CD4-positive, alpha-beta T cell (primary cell): ENCODE measurements around the gene OPA3. TPM values are rescaled to one million over a fixed set of nuclear protein-coding genes. Genes with fewer than 3 reads are reported as not detected.
"Not testable (repeated sequence)": the region's sequence is repeated elsewhere in the genome, so short reads cannot be mapped to it uniquely, and the experiment has no call there.

Source experiments
- ATAC-seq: fragments of 200-7000 bp; cut with Tn5 transposase; one replicate; pipeline ENCODE4 v1.10.0; 2022; ENCODE audit warnings: mild to moderate bottlenecking; ENCODE audit not compliant: poor library complexity
- CTCF ChIA-PET: fragments of 350-600 bp; sonication (Branson Sonifier 250); formaldehyde crosslinking; loops from one replicate; lab custom pipeline; 2021; ENCODE audit warnings: antibody characterized with exemption, inconsistent platforms; lab: Charles Lee
- POLR2A ChIA-PET: fragments of 350-600 bp; sonication (Branson Sonifier 250); formaldehyde crosslinking; loops from one replicate; lab custom pipeline; 2021; ENCODE audit warnings: antibody characterized with exemption, inconsistent platforms; lab: Charles Lee
- DNase-seq, 14 experiments: peaks; one replicate each; pipeline ENCODE4 v3.0.0-alpha.2; 2013 to 2020; ENCODE audit warnings: mixed read lengths in 2 of 14
- H3K27ac ChIP-seq, 2 donors: one replicate each; pipeline versions ENCODE4 v1.5.1 to v1.7.0; 2013; ENCODE audit warnings: low read length in 2 of 2, low read depth in 1 of 2, mild to moderate bottlenecking in 1 of 2
- H3K27me3 ChIP-seq, 2 experiments: 1 replicate in 1 of 2; 2 replicates in 1 of 2; pipeline versions ENCODE4 v1.6.1 to v1.7.0; 2013; ENCODE audit warnings: low read length in 2 of 2, control low read depth in 1 of 2, mild to moderate bottlenecking in 1 of 2, moderate library complexity in 1 of 2; ENCODE audit not compliant: insufficient read depth in 2 of 2, control insufficient read depth in 1 of 2
- H3K36me3 ChIP-seq: one replicate; pipeline ENCODE4 v1.6.1; 2013; ENCODE audit warnings: low read length, control low read depth; ENCODE audit not compliant: insufficient read depth
- H3K4me1 ChIP-seq: one replicate; pipeline ENCODE4 v1.6.1; 2013; ENCODE audit warnings: low read length, control low read depth; ENCODE audit not compliant: insufficient read depth
- H3K4me3 ChIP-seq: one replicate; pipeline ENCODE4 v1.5.1; 2013; ENCODE audit warnings: mild to moderate bottlenecking, low read length, moderate library complexity
- H3K9me3 ChIP-seq, 2 experiments: 1 replicate in 1 of 2; 2 replicates in 1 of 2; pipeline versions ENCODE4 v1.6.1 to v1.7.0; 2013; ENCODE audit warnings: low read length in 2 of 2, mild to moderate bottlenecking in 2 of 2, control low read depth in 1 of 2, moderate library complexity in 1 of 2; ENCODE audit not compliant: control insufficient read depth in 1 of 2, insufficient read depth in 1 of 2
- H3K27ac Mint-ChIP-seq: one replicate; pipeline ENCODE4 v1.8.0; 2020; ENCODE audit warnings: mixed read lengths
- H3K27me3 Mint-ChIP-seq: one replicate; pipeline ENCODE4 v1.8.0; 2021; ENCODE audit warnings: mixed read lengths
- H3K36me3 Mint-ChIP-seq: one replicate; pipeline ENCODE4 v1.8.0; 2021; ENCODE audit warnings: low read depth, mixed read lengths
- H3K4me1 Mint-ChIP-seq: one replicate; pipeline ENCODE4 v1.8.0; 2021; ENCODE audit warnings: low read depth, mixed read lengths
- H3K4me3 Mint-ChIP-seq: one replicate; pipeline ENCODE4 v1.8.0; 2020; ENCODE audit warnings: mild to moderate bottlenecking, mixed read lengths
- H3K9me3 Mint-ChIP-seq: one replicate; pipeline ENCODE4 v1.8.0; 2020; ENCODE audit warnings: mixed read lengths
- intact Hi-C, 2 experiments: fragments of 100-400 bp; cut with DNase I in 1 of 2; cut with micrococcal nuclease in 1 of 2; formaldehyde crosslinking; loops; one replicate each; pipeline versions ENCODE4 v1.15.1 to v1.9.0; 2023 to 2025; cut with DNase I, micrococcal nuclease
- total RNA-seq, 174 experiments: library from RNA in 2 of 174; stranded (reverse) in 2 of 174; gene quantifications; one replicate each; pipeline ENCODE4 v1.2.3 and lab custom pipeline; 2021 to 2026
- TF ChIP-seq, protein P1 (sequence below): fragments of 200-600 bp; IDR thresholded peaks from one replicate; pipeline ENCODE4 v1.8.0; 2022; ENCODE audit warnings: antibody characterized with exemption, mild to moderate bottlenecking

The OPA3 gene
- total RNA-seq, 2 experiments from 2014 or later: 3.1 to 3.2 TPM

DNA sequence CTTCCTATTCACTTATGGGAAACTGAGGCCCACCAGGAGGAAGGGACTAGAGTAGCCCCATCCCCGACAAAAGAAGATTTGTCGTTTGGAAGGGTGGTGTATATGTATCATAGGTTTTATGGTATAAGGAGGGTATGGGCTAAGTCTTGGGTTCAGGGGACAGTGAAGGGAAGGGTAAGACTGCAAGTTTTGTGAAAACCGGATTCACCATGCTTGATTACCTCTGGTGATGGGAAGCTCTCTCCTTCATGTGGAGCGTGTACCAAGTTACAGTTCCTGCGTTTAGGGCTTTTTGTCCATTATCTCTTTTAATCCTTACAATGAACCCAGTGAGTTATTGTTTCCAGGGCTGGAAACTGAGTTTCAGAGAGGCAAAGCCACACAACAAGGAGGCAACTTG is 73.5 kb downstream of the OPA3 start:
- Mint-ChIP-seq H3K9me3 (no peaks in the 10 kb centered on the region), H3K4me3 (peak overlapping the region; percentile 98), H3K36me3 (peaks cover 27% of the 10 kb centered on the region), H3K4me1 (peaks cover 68% of the 10 kb centered on the region), H3K27me3 (no peaks in the 10 kb centered on the region), H3K27ac (peak overlapping the region; percentile 75)
- TF ChIP-seq, protein P1, sequence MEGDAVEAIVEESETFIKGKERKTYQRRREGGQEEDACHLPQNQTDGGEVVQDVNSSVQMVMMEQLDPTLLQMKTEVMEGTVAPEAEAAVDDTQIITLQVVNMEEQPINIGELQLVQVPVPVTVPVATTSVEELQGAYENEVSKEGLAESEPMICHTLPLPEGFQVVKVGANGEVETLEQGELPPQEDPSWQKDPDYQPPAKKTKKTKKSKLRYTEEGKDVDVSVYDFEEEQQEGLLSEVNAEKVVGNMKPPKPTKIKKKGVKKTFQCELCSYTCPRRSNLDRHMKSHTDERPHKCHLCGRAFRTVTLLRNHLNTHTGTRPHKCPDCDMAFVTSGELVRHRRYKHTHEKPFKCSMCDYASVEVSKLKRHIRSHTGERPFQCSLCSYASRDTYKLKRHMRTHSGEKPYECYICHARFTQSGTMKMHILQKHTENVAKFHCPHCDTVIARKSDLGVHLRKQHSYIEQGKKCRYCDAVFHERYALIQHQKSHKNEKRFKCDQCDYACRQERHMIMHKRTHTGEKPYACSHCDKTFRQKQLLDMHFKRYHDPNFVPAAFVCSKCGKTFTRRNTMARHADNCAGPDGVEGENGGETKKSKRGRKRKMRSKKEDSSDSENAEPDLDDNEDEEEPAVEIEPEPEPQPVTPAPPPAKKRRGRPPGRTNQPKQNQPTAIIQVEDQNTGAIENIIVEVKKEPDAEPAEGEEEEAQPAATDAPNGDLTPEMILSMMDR: no peak
- no peak overlapping the region for H3K27ac ChIP-seq
- peaks cover 22% of the 10 kb centered on the region for H3K36me3 ChIP-seq
- no peak overlapping the region for H3K4me3 ChIP-seq
- H3K4me1 ChIP-seq: peaks cover 75% of the 10 kb centered on the region
- DNase-seq: no peak
- H3K27me3 ChIP-seq: no peaks in the 10 kb centered on the region
- H3K9me3 ChIP-seq: no peaks in the 10 kb centered on the region
- intact Hi-C loops: no loop called here
- POLR2A ChIA-PET: no interaction called here
- no peak for ATAC-seq
- CTCF ChIA-PET: interaction anchor here (1.0 to 1.6 kb wide), 4 partner anchors 26 to 131 kb away, joined by 3 to 6 read pairs (median 4); no protein-coding TSS in a partner anchor

DNA sequence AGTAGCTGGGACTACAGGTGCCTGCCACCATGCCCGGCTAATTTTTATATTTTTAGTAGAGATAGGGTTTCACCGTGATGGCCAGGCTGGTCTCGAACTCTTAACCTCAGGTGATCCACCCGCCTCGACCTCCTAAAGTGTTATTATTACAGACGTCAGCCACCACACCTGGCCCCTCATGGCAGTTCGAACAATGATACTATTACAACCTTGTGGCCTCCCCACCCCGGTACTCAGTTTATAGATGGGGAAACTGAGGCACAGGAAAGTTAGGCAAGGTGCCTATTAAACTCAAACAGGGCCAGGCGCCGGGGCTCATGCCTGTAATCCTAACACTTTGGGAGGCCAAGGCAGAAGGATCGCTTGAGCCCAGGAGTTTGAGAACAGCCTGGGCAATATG is 74.2 kb downstream of the OPA3 start:
- CTCF ChIA-PET: interaction anchor here (1.0 to 1.6 kb wide), 4 partner anchors 25 to 132 kb away, joined by 3 to 6 read pairs (median 4); no protein-coding TSS in a partner anchor
- H3K4me3 ChIP-seq: not testable (repeated sequence)

DNA sequence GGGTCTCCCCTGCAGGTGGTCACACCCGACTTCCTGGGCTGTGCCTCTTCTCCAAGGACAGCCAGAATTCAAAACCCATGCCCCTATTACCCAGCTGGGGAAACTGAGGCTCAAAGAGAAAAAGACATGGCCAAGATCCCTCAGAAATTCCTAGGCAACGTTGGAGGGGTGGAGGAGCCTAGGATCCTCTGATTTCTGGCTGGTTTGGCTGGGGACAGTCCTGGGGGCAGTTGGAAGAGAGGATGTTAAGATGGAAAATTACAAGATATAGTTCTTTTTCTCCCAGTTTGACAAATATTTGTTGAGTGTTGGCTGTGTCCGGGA is 74.9 kb downstream of the OPA3 start:
- TF ChIP-seq, protein P1: no peak
- H3K36me3 Mint-ChIP-seq: peaks cover 17% of the 10 kb centered on the region
- POLR2A ChIA-PET: interaction anchor here (0.9 to 1.3 kb wide), 4 partner anchors 11 to 136 kb away, joined by 3 to 4 read pairs (median 4); partner anchors contain the start of genes FOSB, OPA3 and PPM1N

More for the DNA sequence above, 74.2 kb downstream of the OPA3 start:
- ATAC-seq, H3K27ac ChIP-seq, H3K27me3 Mint-ChIP-seq, DNase-seq, intact Hi-C loops, H3K27me3 ChIP-seq, H3K9me3 Mint-ChIP-seq, H3K9me3 ChIP-seq: not testable (repeated sequence)
- peaks cover 16% of the 10 kb centered on the region for H3K36me3 ChIP-seq
- peak overlapping the region; percentile 75 for H3K27ac Mint-ChIP-seq
- H3K4me3 Mint-ChIP-seq: peak overlapping the region; percentile 98
- H3K4me1 ChIP-seq: peaks cover 75% of the 10 kb centered on the region
- POLR2A ChIA-PET: interaction anchor here (0.9 to 1.3 kb wide), 4 partner anchors 11 to 135 kb away, joined by 3 to 4 read pairs (median 4); partner anchors contain the start of genes FOSB, OPA3 and PPM1N
- H3K36me3 Mint-ChIP-seq: peaks cover 24% of the 10 kb centered on the region
- H3K4me1 Mint-ChIP-seq: peaks cover 71% of the 10 kb centered on the region

More for the DNA sequence above, 74.9 kb downstream of the OPA3 start:
- DNase-seq (no peak), ATAC-seq (no peak)
- Histone ChIP-seq H3K27ac (peak overlapping the region; percentile 44), H3K9me3 (no peaks in the 10 kb centered on the region), H3K4me1 (peaks cover 70% of the 10 kb centered on the region), H3K36me3 (peaks cover 14% of the 10 kb centered on the region), H3K27me3 (no peaks in the 10 kb centered on the region), H3K4me3 (peak overlapping the region; percentile 89)
- CTCF ChIA-PET: interaction anchor here (1.6 kb wide), 1 partner anchor 24 kb away, joined by 4 read pairs; no protein-coding TSS in a partner anchor
- Mint-ChIP-seq H3K9me3 (no peaks in the 10 kb centered on the region), H3K27ac (peak overlapping the region; percentile 75), H3K4me1 (peaks cover 70% of the 10 kb centered on the region), H3K27me3 (no peaks in the 10 kb centered on the region), H3K4me3 (peak overlapping the region; percentile 98)
- intact Hi-C loops: loop anchor here (5.0 kb wide), 3 partner anchors 48 to 183 kb away; partner anchors contain the start of genes QPCTL (in 1 of the 2) and SNRPD2 (in 1 of the 2)
